Smooth muscle cell (in vitro differentiated cells): ENCODE data around the gene GPC5. TPM values are rescaled to one million over a fixed set of nuclear protein-coding genes. Genes with fewer than 3 reads are reported as not detected.

ENCODE experiments used
- DNase-seq: peaks from one replicate; lab custom pipeline; 2025; ENCODE audit not compliant: unreplicated experiment; lab: John Stamatoyannopoulos, UW
- H2AFZ ChIP-seq: fragments of 200-600 bp; sonication (generic); 2 replicates; pipeline ENCODE4 v1.6.0; 2016; ENCODE audit warnings: antibody characterized with exemption, low read depth, mild to moderate bottlenecking
- H3F3A ChIP-seq: fragments of 200-600 bp; sonication (generic); 2 replicates; pipeline ENCODE4 v1.6.0; 2017; ENCODE audit warnings: antibody characterized with exemption, low read depth
- H3K27ac ChIP-seq: fragments of 200-600 bp; sonication (generic); 2 replicates; pipeline ENCODE4 v1.5.1; 2016; ENCODE audit warnings: low read depth, mild to moderate bottlenecking
- H3K27me3 ChIP-seq: fragments of 200-600 bp; sonication (generic); 2 replicates; pipeline ENCODE4 v1.6.1; 2016; ENCODE audit warnings: low read depth, mild to moderate bottlenecking
- H3K36me3 ChIP-seq: fragments of 200-600 bp; sonication (generic); 2 replicates; pipeline ENCODE4 v1.5.1; 2016; ENCODE audit warnings: low read depth
- H3K4me1 ChIP-seq: fragments of 200-600 bp; sonication (generic); 2 replicates; pipeline ENCODE4 v1.5.1; 2016; ENCODE audit warnings: low read depth
- H3K4me2 ChIP-seq: fragments of 200-600 bp; sonication (generic); 2 replicates; pipeline ENCODE4 v1.6.0; 2016; ENCODE audit warnings: mild to moderate bottlenecking
- H3K4me3 ChIP-seq: fragments of 200-600 bp; sonication (generic); 2 replicates; pipeline ENCODE4 v1.5.1; 2016; ENCODE audit warnings: mild to moderate bottlenecking
- H3K79me2 ChIP-seq: fragments of 200-600 bp; sonication (generic); 2 replicates; pipeline ENCODE4 v1.6.0; 2016; ENCODE audit warnings: low read depth, mild to moderate bottlenecking
- H3K9ac ChIP-seq: fragments of 200-600 bp; sonication (generic); 2 replicates; pipeline ENCODE4 v1.6.0; 2016; ENCODE audit warnings: low read depth
- H3K9me3 ChIP-seq: fragments of 200-600 bp; sonication (generic); replicated peaks from 2 replicates; pipeline ENCODE4 v1.5.1; 2016; ENCODE audit warnings: low read depth
- H4K20me1 ChIP-seq: fragments of 200-600 bp; sonication (generic); 2 replicates; pipeline ENCODE4 v1.6.0; 2016; ENCODE audit warnings: low read depth
- CTCF ChIP-seq: fragments of 200-600 bp; sonication (generic); IDR thresholded peaks from 2 replicates; pipeline ENCODE4 v1.5.1; 2017; ENCODE audit warnings: borderline replicate concordance, mild to moderate bottlenecking, antibody characterized with exemption; ENCODE audit not compliant: insufficient read depth, poor library complexity, severe bottlenecking
- whole genome bisulfite sequencing: methylation state at CpG from one replicate; pipeline ENCODE4 v1.1.7; 2016; ENCODE audit warnings: low lambda C conversion rate; 5-methylcytosine and 5-hydroxymethylcytosine counted together
- polyA plus RNA-seq: library from polyadenylated mRNA; unstranded; fragments of >200 nt; fragmentation: Nextera tagmentation; extraction: Ambion mirVana; gene quantifications from 2 replicates; pipeline ENCODE4 v1.2.1, GENCODE V29; 2016
- total RNA-seq: library from RNA; depleted of rRNA; stranded (reverse); fragments of >200 nt; gene quantifications from 2 replicates; pipeline ENCODE4 v1.2.3, GENCODE V29; 2014

GPC5 gene
- total and polyA plus RNA-seq, 2 experiments from 2014 or later = 0.99 to 1.0 TPM

DNA sequence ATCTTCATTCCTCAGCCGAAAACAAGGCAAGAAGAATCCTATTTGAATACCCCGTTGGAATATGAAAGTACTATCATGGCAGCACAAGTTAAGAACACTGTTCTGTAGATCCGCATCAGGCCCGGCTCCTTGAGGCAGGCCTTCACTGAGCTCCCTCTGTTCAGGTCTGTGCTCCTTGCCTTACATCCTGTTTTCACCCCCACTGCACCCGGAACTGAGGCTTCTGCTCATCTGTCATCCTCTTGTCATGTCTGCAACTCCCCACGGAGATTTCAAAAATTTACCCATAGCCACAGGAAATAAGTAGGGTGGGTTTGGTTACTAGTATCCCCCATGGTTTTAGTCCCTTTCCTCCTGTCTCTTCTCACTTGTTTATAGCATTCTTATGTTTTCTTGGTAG lies 861.9 kb downstream of the GPC5 start:
- Histone ChIP-seq H3K9ac (no peak overlapping the region), H2AFZ (no peak overlapping the region), H3K4me1 (no peaks in the 10 kb centered on the region), H3K4me2 (no peak overlapping the region), H3K79me2 (no peaks in the 10 kb centered on the region), H3K4me3 (no peak overlapping the region), H3K27ac (no peak overlapping the region), H3F3A (no peaks in the 10 kb centered on the region), H4K20me1 (no peaks in the 10 kb centered on the region), H3K36me3 (no peaks in the 10 kb centered on the region), H3K27me3 (no peaks in the 10 kb centered on the region), H3K9me3 (no peaks in the 10 kb centered on the region)
- DNase-seq = no peak
- no peak for TF ChIP-seq CTCF
- 90% methylated on average over 6 of the region's 6 CpGs for WGBS

GRCh38 chr13:92262100-92262788 lies 863.8 kb downstream of the GPC5 start:
- Histone ChIP-seq H3K4me2 (no peak overlapping the region), H3K27ac (no peak overlapping the region), H3F3A (no peaks in the 10 kb centered on the region), H3K9me3 (no peaks in the 10 kb centered on the region), H3K9ac (no peak overlapping the region), H2AFZ (no peak overlapping the region), H3K79me2 (no peaks in the 10 kb centered on the region), H3K4me3 (no peak overlapping the region), H3K27me3 (no peaks in the 10 kb centered on the region), H4K20me1 (no peaks in the 10 kb centered on the region), H3K4me1 (no peaks in the 10 kb centered on the region), H3K36me3 (no peaks in the 10 kb centered on the region)
- no peak for TF ChIP-seq CTCF
- no peak for DNase-seq
- WGBS = 81% methylated on average over 3 of the region's 3 CpGs

GRCh38 chr13:92265408-92265807 lies 867.0 kb downstream of the GPC5 start:
- Histone ChIP-seq H3F3A (no peaks in the 10 kb centered on the region), H3K4me2 (no peak overlapping the region), H4K20me1 (no peaks in the 10 kb centered on the region), H2AFZ (no peak overlapping the region), H3K9ac (no peak overlapping the region), H3K4me3 (no peak overlapping the region), H3K9me3 (no peaks in the 10 kb centered on the region), H3K79me2 (no peaks in the 10 kb centered on the region), H3K27me3 (no peaks in the 10 kb centered on the region), H3K27ac (no peak overlapping the region), H3K36me3 (no peaks in the 10 kb centered on the region), H3K4me1 (no peaks in the 10 kb centered on the region)
- no peak for DNase-seq
- 96% methylated on average over 1 of the region's 1 CpG for WGBS
- TF ChIP-seq CTCF = no peak

- no peak overlapping the region for H3K4me2 ChIP-seq
- no peak overlapping the region for H3K9ac ChIP-seq
- 92% methylated on average over 1 of the region's 1 CpG for WGBS
- no peaks in the 10 kb centered on the region for H3F3A ChIP-seq
- TF ChIP-seq CTCF = no peak
- H3K79me2 ChIP-seq = no peaks in the 10 kb centered on the region
- H3K27me3 ChIP-seq = peaks cover 10% of the 10 kb centered on the region
- H3K27ac ChIP-seq = no peak overlapping the region
- no peaks in the 10 kb centered on the region for H3K9me3 ChIP-seq
- no peak overlapping the region for H3K4me3 ChIP-seq
- H3K36me3 ChIP-seq = no peaks in the 10 kb centered on the region
- H3K4me1 ChIP-seq = no peaks in the 10 kb centered on the region
- H4K20me1 ChIP-seq = no peaks in the 10 kb centered on the region
- no peak for DNase-seq
- no peak overlapping the region for H2AFZ ChIP-seq
Measured at GRCh38 chr13:92270990-92271389, 872.6 kb downstream of the GPC5 start.
